Liver (tissue), 9 donors: ENCODE results near the gene CSHL1. TPM values are rescaled to one million over a fixed set of nuclear protein-coding genes. Genes with fewer than 3 reads are reported as not detected.

Experiments used
- DNase-seq: peaks from one replicate; pipeline ENCODE4 v3.0.0-alpha.2; 2017; ENCODE audit warnings: low spot score
- H3K27ac ChIP-seq, 2 donors: one replicate each; pipeline ENCODE4 v1.7.0; 2013; ENCODE audit warnings: inconsistent platforms in 2 of 2, low read length in 2 of 2, control low read depth in 1 of 2, low read depth in 1 of 2, mild to moderate bottlenecking in 1 of 2
- H3K27me3 ChIP-seq, 4 donors: one replicate each; pipeline versions ENCODE4 v1.6.1 to v1.7.0; 2013; ENCODE audit warnings: low read length in 3 of 4, inconsistent platforms in 1 of 4, mild to moderate bottlenecking in 1 of 4, moderate library complexity in 1 of 4; ENCODE audit not compliant: control insufficient read depth in 4 of 4, insufficient read depth in 4 of 4
- H3K36me3 ChIP-seq, 4 donors: one replicate each; pipeline versions ENCODE4 v1.6.1 to v1.7.0; 2013; ENCODE audit warnings: low read length in 3 of 4, mild to moderate bottlenecking in 3 of 4, low read depth in 1 of 4, moderate library complexity in 1 of 4; ENCODE audit not compliant: control insufficient read depth in 4 of 4, insufficient read depth in 3 of 4
- H3K4me1 ChIP-seq, 4 donors: one replicate each; pipeline versions ENCODE4 v1.6.1 to v1.7.0; 2013; ENCODE audit warnings: low read length in 3 of 4, mild to moderate bottlenecking in 3 of 4, moderate library complexity in 1 of 4; ENCODE audit not compliant: control insufficient read depth in 4 of 4, insufficient read depth in 4 of 4
- H3K4me3 ChIP-seq, 3 donors: one replicate each; pipeline versions ENCODE4 v1.6.1 to v1.7.0; 2013; ENCODE audit warnings: low read length in 3 of 3, control low read depth in 1 of 3, low read depth in 1 of 3, mild to moderate bottlenecking in 1 of 3
- H3K9ac ChIP-seq, 2 donors: one replicate each; pipeline ENCODE4 v1.7.0; 2013; ENCODE audit warnings: low read length in 2 of 2, mild to moderate bottlenecking in 2 of 2, moderate library complexity in 2 of 2, control low read depth in 1 of 2, low read depth in 1 of 2
- H3K9me3 ChIP-seq, 4 donors: one replicate each; pipeline versions ENCODE4 v1.6.1 to v1.7.0; 2013; ENCODE audit warnings: low read length in 3 of 4; ENCODE audit not compliant: control insufficient read depth in 4 of 4
- EGR1 ChIP-seq, 2 donors: IDR thresholded peaks; 2 replicates each; pipeline ENCODE4 v1.6.1; 2016 to 2018; ENCODE audit warnings: antibody characterized with exemption in 2 of 2, low read depth in 2 of 2
- FOXA1 ChIP-seq: IDR thresholded peaks from 2 replicates; pipeline ENCODE4 v1.6.1; 2016; ENCODE audit warnings: antibody characterized with exemption
- FOXA2 ChIP-seq: IDR thresholded peaks from 2 replicates; pipeline ENCODE4 v1.6.1; 2016; ENCODE audit warnings: antibody characterized with exemption
- GABPA ChIP-seq, 2 donors: IDR thresholded peaks in 1 of 2; conservative IDR thresholded peaks in 1 of 2; 2 replicates each; pipeline ENCODE4 v1.6.1; 2016; ENCODE audit warnings: antibody characterized with exemption in 2 of 2, mild to moderate bottlenecking in 1 of 2, moderate library complexity in 1 of 2
- HNF4A ChIP-seq, 2 donors: conservative IDR thresholded peaks; 2 replicates each; pipeline ENCODE4 v1.6.1; 2016; ENCODE audit warnings: antibody characterized with exemption in 2 of 2, mild to moderate bottlenecking in 2 of 2
- HNF4G ChIP-seq: IDR thresholded peaks from 2 replicates; pipeline ENCODE4 v1.6.1; 2016; ENCODE audit warnings: antibody characterized with exemption
- JUND ChIP-seq, 2 donors: IDR thresholded peaks; 2 replicates each; pipeline ENCODE4 v1.6.1; 2016; ENCODE audit warnings: antibody characterized with exemption in 2 of 2
- NR2F2 ChIP-seq: IDR thresholded peaks from 2 replicates; pipeline ENCODE4 v1.6.1; 2016; ENCODE audit warnings: antibody characterized with exemption
- RAD21 ChIP-seq, 2 donors: IDR thresholded peaks; 2 replicates each; pipeline ENCODE4 v1.6.1; 2016; ENCODE audit warnings: antibody characterized with exemption in 2 of 2, mild to moderate bottlenecking in 2 of 2
- RXRA ChIP-seq, 2 donors: IDR thresholded peaks; 2 replicates each; pipeline ENCODE4 v1.6.1; 2017 to 2018; ENCODE audit warnings: antibody characterized with exemption in 2 of 2, mild to moderate bottlenecking in 1 of 2
- SP1 ChIP-seq: IDR thresholded peaks from 2 replicates; pipeline ENCODE4 v1.6.1; 2018; ENCODE audit warnings: antibody characterized with exemption, mild to moderate bottlenecking
- TAF1 ChIP-seq: conservative IDR thresholded peaks from 2 replicates; pipeline ENCODE4 v1.6.1; 2016; ENCODE audit warnings: antibody characterized with exemption, mild to moderate bottlenecking
- YY1 ChIP-seq: IDR thresholded peaks from 2 replicates; pipeline ENCODE4 v1.6.1; 2016; ENCODE audit warnings: antibody characterized with exemption, mild to moderate bottlenecking
- WGBS: extraction: QIAGEN DNeasy Blood & Tissue Kit; methylation state at CpG from one replicate; pipeline ENCODE4 v1.1.7; 2013; 5-methylcytosine and 5-hydroxymethylcytosine counted together
- polyA plus RNA-seq, 2 donors: library from polyadenylated mRNA; stranded (reverse) in 1 of 2; unstranded in 1 of 2; fragments of 200-250 nt in 1 of 2; fragments of >200 nt in 1 of 2; fragmentation: Nextera tagmentation in 1 of 2; extraction: Ambion mirVana in 1 of 2; gene quantifications; one replicate each; pipeline versions ENCODE4 v1.2.1 to v1.2.3, GENCODE V29; 2013 to 2015
- total RNA-seq, 2 donors: library from RNA; depleted of rRNA; stranded (reverse); fragments of >200 nt; gene quantifications; one replicate each; pipeline ENCODE4 v1.2.3, GENCODE V29; 2014
- TF ChIP-seq, protein P1 (sequence below): IDR thresholded peaks from 2 replicates; pipeline ENCODE4 v1.6.1; 2016; ENCODE audit warnings: antibody characterized with exemption
- TF ChIP-seq, protein P2 (sequence below): fragments of 150-350 bp; IDR thresholded peaks from 2 replicates; pipeline ENCODE4 v1.5.1; 2017; ENCODE audit warnings: improper control_type of control experiment, low read depth, low read length; ENCODE audit not compliant: missing input control
- TF ChIP-seq, protein P3 (sequence below): IDR thresholded peaks from 2 replicates; pipeline ENCODE4 v1.6.1; 2016; ENCODE audit warnings: antibody characterized with exemption
- TF ChIP-seq, protein P4 (sequence below): IDR thresholded peaks from 2 replicates; pipeline ENCODE4 v1.6.1; 2016; ENCODE audit warnings: antibody characterized with exemption, mild to moderate bottlenecking
- TF ChIP-seq, protein P5 (sequence below): IDR thresholded peaks from 2 replicates; pipeline ENCODE4 v1.6.1; 2016; ENCODE audit warnings: antibody characterized with exemption
- donor health status: healthy.
- donor health status: healthy.
- donor health status: healthy.
- donor health status: healthy.
- donor health status: healthy.

The CSHL1 gene
- total and polyA plus RNA-seq, 4 donors = not detected

DNA sequence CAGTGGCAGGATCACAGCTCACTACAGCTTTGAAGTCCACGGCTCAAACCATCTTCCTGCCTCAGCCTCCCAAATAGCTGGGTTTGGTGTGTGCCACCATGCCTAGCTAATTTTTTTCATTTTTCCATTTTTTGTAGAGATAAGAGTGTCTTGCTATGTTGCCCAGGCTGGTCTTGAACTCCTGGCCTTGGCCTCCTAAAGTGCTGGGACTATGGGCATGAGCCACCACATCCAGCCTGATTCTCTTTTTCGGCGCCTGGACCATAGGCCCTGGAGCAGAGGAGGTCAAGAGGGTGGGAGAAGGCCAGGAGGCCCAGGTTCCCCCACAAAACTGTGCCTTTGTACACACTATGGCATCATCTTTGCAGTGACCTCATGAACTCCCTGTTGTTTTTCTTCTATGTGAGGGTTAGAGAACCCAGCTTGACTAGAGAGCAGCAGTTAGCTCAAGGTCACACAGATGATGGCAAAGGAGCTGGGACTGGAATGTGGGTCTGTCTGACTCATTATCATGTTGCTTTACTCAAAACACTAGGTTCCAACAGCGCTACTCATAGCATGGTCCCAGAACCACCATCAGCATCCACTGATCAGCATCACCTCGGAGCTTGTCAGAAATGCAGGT, 45.4 kb upstream of the CSHL1 start:
- WGBS = 96% methylated on average over 5 of the region's 5 CpGs
- no peak overlapping the region for H3K27ac ChIP-seq
- H3K27me3 ChIP-seq = no peaks in the 10 kb centered on the region

More for the DNA sequence above, 45.4 kb upstream of the CSHL1 start:
- Histone ChIP-seq H3K4me3 (no peak overlapping the region), H3K9me3 (no peaks in the 10 kb centered on the region), H3K9ac (no peak overlapping the region), H3K4me1 (peaks cover 0 to 4% (median 3%) of the 10 kb centered on the region in 4 donors), H3K36me3 (no peaks in the 10 kb centered on the region)
- DNase-seq = no peak
- TF ChIP-seq HNF4A (conservative IDR thresholded peaks at IDR 0.05) = no peak
- TF ChIP-seq, protein P1, sequence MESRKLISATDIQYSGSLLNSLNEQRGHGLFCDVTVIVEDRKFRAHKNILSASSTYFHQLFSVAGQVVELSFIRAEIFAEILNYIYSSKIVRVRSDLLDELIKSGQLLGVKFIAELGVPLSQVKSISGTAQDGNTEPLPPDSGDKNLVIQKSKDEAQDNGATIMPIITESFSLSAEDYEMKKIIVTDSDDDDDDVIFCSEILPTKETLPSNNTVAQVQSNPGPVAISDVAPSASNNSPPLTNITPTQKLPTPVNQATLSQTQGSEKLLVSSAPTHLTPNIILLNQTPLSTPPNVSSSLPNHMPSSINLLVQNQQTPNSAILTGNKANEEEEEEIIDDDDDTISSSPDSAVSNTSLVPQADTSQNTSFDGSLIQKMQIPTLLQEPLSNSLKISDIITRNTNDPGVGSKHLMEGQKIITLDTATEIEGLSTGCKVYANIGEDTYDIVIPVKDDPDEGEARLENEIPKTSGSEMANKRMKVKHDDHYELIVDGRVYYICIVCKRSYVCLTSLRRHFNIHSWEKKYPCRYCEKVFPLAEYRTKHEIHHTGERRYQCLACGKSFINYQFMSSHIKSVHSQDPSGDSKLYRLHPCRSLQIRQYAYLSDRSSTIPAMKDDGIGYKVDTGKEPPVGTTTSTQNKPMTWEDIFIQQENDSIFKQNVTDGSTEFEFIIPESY = no peak
- no peak for TF ChIP-seq RXRA (IDR thresholded peaks at IDR 0.05)
- TF ChIP-seq NR2F2 = no peak
- no peak for TF ChIP-seq YY1
- TF ChIP-seq SP1 = no peak
- no peak for TF ChIP-seq TAF1
- TF ChIP-seq, protein P2, sequence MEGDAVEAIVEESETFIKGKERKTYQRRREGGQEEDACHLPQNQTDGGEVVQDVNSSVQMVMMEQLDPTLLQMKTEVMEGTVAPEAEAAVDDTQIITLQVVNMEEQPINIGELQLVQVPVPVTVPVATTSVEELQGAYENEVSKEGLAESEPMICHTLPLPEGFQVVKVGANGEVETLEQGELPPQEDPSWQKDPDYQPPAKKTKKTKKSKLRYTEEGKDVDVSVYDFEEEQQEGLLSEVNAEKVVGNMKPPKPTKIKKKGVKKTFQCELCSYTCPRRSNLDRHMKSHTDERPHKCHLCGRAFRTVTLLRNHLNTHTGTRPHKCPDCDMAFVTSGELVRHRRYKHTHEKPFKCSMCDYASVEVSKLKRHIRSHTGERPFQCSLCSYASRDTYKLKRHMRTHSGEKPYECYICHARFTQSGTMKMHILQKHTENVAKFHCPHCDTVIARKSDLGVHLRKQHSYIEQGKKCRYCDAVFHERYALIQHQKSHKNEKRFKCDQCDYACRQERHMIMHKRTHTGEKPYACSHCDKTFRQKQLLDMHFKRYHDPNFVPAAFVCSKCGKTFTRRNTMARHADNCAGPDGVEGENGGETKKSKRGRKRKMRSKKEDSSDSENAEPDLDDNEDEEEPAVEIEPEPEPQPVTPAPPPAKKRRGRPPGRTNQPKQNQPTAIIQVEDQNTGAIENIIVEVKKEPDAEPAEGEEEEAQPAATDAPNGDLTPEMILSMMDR = no peak
- TF ChIP-seq, protein P3, sequence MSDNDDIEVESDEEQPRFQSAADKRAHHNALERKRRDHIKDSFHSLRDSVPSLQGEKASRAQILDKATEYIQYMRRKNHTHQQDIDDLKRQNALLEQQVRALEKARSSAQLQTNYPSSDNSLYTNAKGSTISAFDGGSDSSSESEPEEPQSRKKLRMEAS = no peak
- TF ChIP-seq, protein P4, sequence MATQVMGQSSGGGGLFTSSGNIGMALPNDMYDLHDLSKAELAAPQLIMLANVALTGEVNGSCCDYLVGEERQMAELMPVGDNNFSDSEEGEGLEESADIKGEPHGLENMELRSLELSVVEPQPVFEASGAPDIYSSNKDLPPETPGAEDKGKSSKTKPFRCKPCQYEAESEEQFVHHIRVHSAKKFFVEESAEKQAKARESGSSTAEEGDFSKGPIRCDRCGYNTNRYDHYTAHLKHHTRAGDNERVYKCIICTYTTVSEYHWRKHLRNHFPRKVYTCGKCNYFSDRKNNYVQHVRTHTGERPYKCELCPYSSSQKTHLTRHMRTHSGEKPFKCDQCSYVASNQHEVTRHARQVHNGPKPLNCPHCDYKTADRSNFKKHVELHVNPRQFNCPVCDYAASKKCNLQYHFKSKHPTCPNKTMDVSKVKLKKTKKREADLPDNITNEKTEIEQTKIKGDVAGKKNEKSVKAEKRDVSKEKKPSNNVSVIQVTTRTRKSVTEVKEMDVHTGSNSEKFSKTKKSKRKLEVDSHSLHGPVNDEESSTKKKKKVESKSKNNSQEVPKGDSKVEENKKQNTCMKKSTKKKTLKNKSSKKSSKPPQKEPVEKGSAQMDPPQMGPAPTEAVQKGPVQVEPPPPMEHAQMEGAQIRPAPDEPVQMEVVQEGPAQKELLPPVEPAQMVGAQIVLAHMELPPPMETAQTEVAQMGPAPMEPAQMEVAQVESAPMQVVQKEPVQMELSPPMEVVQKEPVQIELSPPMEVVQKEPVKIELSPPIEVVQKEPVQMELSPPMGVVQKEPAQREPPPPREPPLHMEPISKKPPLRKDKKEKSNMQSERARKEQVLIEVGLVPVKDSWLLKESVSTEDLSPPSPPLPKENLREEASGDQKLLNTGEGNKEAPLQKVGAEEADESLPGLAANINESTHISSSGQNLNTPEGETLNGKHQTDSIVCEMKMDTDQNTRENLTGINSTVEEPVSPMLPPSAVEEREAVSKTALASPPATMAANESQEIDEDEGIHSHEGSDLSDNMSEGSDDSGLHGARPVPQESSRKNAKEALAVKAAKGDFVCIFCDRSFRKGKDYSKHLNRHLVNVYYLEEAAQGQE = no peak
- TF ChIP-seq RAD21 (IDR thresholded peaks at IDR 0.05) = no peak
- no peak for TF ChIP-seq FOXA1
- no peak for TF ChIP-seq EGR1 (IDR thresholded peaks at IDR 0.05; ENCODE audit: low read depth in 2 of 2)
- no peak for TF ChIP-seq GABPA (IDR thresholded peaks at IDR 0.05 in 1 of 2, conservative IDR thresholded peaks at IDR 0.05 in 1 of 2)
- TF ChIP-seq, protein P5, sequence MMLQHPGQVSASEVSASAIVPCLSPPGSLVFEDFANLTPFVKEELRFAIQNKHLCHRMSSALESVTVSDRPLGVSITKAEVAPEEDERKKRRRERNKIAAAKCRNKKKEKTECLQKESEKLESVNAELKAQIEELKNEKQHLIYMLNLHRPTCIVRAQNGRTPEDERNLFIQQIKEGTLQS = no peak
- TF ChIP-seq FOXA2 = no peak
- no peak for TF ChIP-seq JUND (IDR thresholded peaks at IDR 0.05)
- no peak for TF ChIP-seq HNF4G
